HG03159 (cell line): ENCODE data around the gene LRP5.

Source experiments
- ATAC-seq: cut with Tn5 transposase; IDR thresholded peaks from one replicate; pipeline ENCODE4 v1.9.1; 2021; ENCODE audit warnings: mild to moderate bottlenecking, moderate library complexity; ENCODE audit not compliant: unreplicated experiment

LRP5 gene

DNA sequence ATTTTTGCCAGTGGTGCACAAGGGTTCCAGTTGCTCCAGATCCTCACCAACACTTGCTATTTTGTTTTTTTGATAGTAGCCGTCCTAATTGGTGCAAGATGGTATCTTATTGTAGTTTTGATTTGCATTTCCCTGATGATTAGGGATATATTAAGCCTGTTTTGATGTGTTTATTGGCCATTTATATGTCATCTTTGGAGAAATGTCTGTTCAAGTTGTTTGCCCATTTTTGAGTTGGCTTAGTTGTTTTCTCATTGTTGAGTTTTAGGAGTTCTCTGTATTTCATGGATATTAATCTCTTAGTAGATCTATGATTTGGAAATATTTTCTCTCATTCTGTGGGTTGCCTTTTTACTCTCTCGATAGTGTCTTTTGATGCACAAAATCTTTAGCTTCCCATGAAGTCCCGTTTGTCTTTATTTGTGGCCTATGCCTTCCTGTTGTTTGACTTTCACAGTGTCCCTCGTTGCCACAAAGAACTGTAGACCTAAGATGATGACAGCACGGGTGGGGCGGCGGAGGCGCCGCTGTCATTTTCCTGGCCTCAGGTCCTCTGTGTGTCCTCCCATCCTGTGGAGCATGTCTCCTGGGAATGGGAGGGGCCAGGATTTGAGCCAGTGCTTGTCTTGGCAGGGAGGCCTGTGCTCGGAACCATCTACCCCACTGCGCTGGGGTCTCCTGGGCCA is 33.5 kb downstream of the LRP5 start:
- ATAC-seq, result no peak

DNA sequence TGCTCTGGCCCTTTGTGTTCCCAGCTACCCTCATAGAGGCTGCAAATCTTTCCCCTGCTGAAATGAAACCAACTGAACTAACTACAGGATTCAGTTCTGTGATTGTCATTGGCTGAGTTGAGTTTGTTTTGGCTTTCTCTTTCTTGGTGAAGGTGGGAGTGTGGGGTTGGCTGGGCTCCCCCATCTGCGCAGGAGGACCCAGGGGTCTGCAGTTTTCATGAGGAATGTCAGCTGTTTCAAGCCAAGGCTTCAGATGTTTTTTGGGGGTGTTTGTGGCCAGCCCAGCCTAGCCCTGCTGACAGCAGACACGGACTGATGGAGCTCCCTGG is 34.0 kb downstream of the LRP5 start:
- no peak for ATAC-seq

DNA sequence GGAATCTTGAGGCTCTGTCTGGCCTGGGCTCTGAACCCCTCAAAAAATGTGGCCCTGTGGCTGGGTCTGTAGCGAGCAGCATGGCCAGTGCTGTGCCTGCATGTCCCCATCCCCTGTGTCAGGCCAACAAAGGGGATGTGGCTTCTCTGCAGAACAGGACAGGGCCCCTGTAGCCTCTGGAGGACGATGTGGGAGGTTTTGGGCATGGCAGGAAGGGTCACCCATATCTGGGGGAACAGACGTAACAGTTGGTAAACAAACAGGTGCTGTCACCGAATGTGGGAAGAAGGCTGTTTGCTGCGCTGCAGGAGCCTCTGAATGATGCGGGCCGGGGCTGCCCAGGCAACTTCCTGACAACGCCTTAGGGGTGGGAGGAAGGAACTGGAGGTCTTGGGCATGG is 35.0 kb downstream of the LRP5 start:
- no peak for ATAC-seq

- no peak for ATAC-seq
These were observed 35.5 kb downstream of the LRP5 start for GRCh38 chr11:68347841-68348240.

DNA sequence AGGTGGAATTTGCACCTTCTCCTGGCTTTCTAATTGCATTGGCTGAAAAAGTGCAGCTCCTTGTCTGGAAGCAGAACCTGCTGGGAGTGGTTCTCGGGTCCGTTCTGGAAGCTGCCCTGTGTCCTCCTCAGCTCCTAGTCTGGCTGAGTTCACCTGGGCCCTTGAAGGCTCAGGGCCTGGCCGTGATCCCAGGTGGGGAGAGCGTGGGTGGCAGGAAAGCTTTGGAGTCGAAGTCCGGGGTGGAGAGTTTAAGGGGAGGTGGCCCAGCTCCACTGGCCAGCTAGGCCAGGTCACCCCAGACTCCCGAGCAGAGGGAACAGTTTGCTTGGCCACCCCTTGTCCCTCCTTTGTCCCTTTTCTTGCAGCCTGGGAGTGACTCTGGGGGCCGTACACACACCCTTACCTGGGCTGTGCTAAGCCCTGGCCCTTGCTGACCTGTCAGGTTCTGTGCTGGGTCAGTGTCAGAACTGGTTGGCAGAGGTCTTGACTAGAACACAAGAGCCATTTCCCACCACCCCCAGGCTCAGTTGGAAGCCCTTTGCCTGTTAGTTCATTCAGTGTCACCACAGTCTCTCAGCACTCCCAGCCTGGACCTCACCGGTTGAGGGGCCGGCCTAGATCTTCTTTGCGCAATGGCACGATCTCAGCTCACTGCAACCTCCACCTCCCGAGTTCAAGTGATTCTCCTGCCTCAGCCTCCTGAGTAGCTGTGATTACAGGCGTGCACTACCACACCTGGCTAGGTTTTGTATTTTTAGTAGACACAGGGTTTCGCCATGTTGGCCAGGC is 37.3 kb downstream of the LRP5 start:
- no peak for ATAC-seq

- ATAC-seq, result no peak
These were observed 38.5 kb downstream of the LRP5 start for GRCh38 chr11:68350759-68351449.

DNA sequence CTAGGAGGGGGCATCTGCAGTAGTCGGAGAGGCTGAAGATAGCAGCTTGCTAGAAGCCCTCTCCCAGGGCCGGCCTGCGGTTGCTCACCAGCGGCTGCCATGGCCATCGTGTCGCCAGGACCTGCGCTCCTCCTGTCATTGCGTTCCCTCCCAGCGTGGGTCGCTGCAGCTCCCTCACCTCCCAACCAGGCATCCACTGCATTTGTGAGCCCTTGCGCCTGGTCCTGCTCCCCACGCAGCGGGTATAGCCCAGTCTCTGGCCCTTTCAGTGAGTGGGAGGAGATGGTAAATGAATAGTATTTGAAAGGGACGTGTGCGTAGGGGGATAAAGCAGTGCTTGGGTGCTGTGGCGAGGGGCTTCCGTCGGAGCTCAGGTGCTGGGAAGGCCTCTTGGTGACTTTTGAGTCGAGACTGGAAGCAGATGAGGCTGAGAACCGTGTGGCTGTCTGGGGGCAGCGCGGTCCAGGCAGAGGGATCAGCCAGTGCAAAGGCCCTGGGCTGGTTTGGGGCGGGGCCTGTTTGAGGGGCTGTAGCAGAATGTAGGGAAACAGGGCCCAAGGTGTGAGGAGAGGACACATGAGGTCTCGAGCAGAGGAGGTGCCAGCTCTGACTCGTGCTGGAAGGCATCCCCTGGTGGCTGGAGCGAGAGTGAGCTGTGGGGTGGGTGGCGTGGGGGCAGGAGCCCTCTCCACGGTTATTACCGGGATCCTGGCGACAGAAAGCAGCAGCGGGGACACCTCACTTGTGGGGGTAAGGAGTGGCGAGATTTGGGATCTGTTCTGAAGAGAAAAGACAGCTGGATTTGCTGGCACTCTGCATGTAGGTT is 39.3 kb downstream of the LRP5 start:
- no peak for ATAC-seq

- no peak for ATAC-seq
These were observed 40.2 kb downstream of the LRP5 start for GRCh38 chr11:68352591-68352990.

GRCh38 chr11:68353118-68353517 is 40.7 kb downstream of the LRP5 start:
- no peak for ATAC-seq

GRCh38 chr11:68353669-68354068 is 41.3 kb downstream of the LRP5 start:
- ATAC-seq, result no peak

- no peak for ATAC-seq
These were observed 41.9 kb downstream of the LRP5 start for GRCh38 chr11:68354148-68354872.

DNA sequence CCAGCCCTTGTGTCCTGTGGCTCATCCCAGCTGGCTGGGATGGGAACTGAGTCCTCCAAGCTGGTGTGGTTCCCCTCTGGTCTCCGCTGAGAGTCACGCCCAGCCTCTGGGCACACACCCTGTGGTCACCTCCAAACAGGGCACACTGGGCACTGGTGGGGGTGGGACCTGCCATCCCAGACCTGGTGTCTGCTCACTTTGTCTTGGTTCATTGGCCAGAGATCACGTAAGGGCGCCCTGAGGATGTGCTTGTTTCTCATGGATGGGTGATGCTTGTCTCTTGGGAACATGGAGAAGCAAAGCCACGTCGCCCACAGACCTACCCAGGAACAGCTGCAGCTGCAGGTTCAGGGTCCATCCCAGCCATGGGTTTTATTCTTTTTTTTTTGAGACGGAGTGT is 43.1 kb downstream of the LRP5 start:
- ATAC-seq, result no peak

- no peak for ATAC-seq
These were observed 45.2 kb downstream of the LRP5 start for GRCh38 chr11:68357568-68357967.

- no peak for ATAC-seq
These were observed 46.0 kb downstream of the LRP5 start for GRCh38 chr11:68358416-68358815.

DNA sequence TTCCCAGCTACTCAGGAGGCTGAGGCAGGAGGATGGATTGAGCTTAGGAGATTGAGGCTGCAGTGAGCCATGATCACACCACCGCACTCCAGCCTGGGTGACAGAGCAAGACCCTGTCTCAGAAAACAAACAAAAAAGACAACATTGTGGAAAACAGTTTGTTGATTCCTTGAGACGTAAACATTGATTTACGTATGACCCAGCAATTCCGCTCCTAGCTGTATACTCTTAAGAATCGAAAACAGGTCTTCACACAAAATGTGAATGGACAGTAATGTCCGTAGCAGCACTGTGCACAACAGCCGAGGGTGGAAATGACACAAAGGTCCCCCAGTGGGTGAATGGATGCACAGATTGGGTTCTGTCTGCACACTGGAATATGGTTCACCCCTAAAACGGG is 49.3 kb downstream of the LRP5 start:
- no peak for ATAC-seq

DNA sequence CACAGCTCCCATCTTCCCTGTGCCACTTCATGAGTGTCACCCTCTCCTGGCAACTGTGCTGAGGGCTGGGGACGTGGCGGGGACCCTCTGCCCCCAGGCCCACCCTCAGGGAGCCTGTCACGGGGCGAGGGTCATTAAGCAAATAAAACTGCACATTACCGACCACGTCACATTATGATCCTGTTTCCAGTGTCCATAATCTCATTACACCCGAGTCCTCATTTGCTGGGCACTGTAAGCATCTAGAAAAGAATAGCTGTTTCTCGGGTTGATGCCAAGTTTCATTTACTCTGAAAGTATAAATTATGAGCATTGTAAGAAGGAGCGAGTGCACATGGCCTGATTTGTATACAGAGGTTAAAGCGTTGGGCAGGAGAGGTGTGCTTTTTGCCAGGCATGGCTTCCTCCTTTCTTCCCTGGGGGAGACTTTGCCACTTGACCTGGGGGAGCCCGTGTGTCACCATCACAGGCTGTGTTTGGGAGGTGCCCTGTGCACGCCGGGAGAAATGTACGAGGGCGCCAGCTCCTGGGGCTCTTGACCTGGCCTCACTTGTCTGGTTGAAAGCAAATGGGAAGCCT is 50.5 kb downstream of the LRP5 start:
- ATAC-seq, result no peak

DNA sequence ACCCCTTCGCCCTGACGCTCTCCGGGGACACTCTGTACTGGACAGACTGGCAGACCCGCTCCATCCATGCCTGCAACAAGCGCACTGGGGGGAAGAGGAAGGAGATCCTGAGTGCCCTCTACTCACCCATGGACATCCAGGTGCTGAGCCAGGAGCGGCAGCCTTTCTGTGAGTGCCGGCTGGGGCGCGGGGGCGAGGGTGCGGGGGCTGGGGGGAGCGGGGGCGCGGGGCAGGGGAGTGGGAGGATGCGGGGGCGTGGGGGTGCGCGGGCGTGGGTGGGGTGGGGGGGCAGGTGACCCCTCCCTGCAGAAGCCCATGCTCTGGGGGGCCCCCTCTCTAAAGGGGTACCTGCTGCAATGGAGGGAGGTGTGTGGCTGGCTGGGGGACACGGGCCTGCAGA is 51.4 kb downstream of the LRP5 start:
- no peak for ATAC-seq

DNA sequence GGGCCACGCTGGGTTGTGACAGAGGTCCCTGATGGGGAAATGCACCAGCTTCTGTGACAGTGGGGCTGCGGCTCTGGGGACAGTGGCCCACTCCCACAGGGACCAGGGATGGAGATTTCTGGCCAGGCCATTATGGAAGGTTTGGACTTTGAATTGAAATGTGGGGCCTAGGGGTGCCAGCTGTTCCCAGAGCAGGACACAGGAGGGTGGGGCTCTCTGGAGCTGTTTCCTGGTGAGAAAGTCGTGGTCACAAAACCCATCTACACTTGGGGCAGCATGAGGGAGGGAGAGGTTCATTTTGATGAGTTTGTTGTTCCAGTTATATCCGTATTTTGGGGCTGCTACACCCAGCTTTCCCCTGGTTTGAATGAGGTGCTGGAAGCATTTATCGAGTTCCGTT is 52.2 kb downstream of the LRP5 start:
- ATAC-seq, result no peak

DNA sequence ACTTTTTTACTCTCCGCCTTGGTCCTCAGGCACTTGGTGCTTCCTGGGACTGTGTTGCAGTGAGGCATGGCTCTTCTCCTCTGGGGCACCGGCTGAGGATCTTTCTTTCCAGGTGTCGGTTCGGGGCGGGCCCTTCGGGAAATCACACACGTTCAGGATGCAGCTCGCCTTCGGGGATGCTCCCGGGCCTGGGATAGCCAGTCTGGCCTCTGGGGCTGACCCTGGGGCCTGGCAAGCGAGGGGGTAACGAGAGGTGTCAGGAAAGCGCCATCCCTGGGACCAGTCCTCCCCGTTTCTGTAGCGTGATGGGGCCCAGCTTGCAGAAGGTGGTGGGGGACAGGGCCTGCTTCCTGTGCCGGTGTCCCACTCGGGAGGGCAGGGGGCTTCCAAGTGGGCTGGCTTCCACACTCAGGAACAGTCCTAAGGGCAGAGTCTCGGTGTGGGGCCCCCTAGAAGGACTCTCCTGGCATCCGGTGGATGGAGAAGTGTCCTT is 53.6 kb downstream of the LRP5 start:
- ATAC-seq, result no peak

DNA sequence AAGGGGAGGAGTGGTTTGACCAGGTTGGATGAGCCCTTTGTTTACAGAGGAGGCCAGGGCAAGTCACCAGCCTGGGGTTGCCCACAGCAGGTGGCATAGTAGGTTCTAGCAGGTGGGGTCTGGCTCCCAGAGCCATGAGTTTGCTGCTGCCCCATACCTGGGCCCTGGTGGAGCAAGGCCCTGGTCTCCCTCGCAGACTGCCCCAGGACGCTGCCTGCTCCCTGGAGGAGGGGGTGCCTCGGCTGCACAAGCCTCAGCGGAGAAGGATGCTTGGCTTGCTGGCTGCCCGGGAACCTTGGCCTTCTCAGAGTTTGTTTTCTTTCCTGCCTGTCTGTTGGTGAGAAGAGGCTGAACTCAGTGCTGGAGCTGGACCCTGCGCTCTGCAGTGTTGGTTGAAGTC is 54.9 kb downstream of the LRP5 start:
- ATAC-seq, result no peak
